HepG2 (cell line): ENCODE data around the gene ADRM1. TPM values are rescaled to one million over a fixed set of nuclear protein-coding genes. Genes with fewer than 3 reads are reported as not detected.

ENCODE experiments used
- AGO2 ChIP-seq: fragments of 200-400 bp; formaldehyde crosslinking; optimal IDR thresholded peaks from 2 replicates; pipeline ENCODE3; 2017; ENCODE audit warnings: mild to moderate bottlenecking, low read depth, low read length, moderate library complexity
- CEBPG ChIP-seq: IDR thresholded peaks from 2 replicates; pipeline ENCODE4 v1.6.1; 2016
- CHD2 ChIP-seq: IDR thresholded peaks from 2 replicates; pipeline ENCODE4 v1.6.1; 2011; ENCODE audit warnings: low read depth, low read length, improper control_type of control experiment
- CREM ChIP-seq, 2 experiments: sonication (generic) in 1 of 2; formaldehyde crosslinking in 1 of 2; IDR thresholded peaks; 2 replicates each; pipeline versions ENCODE4 v1.4.0 to v1.6.1; 2016 to 2020; ENCODE audit warnings: antibody characterized with exemption in 1 of 2, mild to moderate bottlenecking in 1 of 2, missing genetic modification reagents in 1 of 2
- EEA1 ChIP-seq: sonication (generic); formaldehyde crosslinking; IDR thresholded peaks from 2 replicates; pipeline ENCODE4 v1.5.1; 2020; ENCODE audit warnings: mild to moderate bottlenecking, missing genetic modification reagents, borderline replicate concordance
- ERF ChIP-seq: IDR thresholded peaks from 2 replicates; pipeline ENCODE4 v1.6.1; 2018; ENCODE audit warnings: missing biosample characterization, missing genetic modification reagents
- KLF11 ChIP-seq: IDR thresholded peaks from 2 replicates; pipeline ENCODE4 v1.6.1; 2016; ENCODE audit warnings: missing compliant biosample characterization
- PCBP2 ChIP-seq: fragments of 200-400 bp; formaldehyde crosslinking; optimal IDR thresholded peaks from 2 replicates; pipeline ENCODE3; 2018; ENCODE audit warnings: low read length, low read depth; ENCODE audit not compliant: poor library complexity, severe bottlenecking
- ZNF317 ChIP-seq: sonication (generic); formaldehyde crosslinking; IDR thresholded peaks from 2 replicates; pipeline ENCODE4 v1.5.0; 2020; ENCODE audit warnings: mild to moderate bottlenecking, missing genetic modification reagents
- ZNF350 ChIP-seq: sonication (generic); formaldehyde crosslinking; IDR thresholded peaks from 2 replicates; pipeline ENCODE4 v1.4.0; 2020; ENCODE audit warnings: mild to moderate bottlenecking, low read depth, missing genetic modification reagents, borderline replicate concordance
- ZNF530 ChIP-seq: sonication (generic); formaldehyde crosslinking; IDR thresholded peaks from 2 replicates; pipeline ENCODE4 v1.5.0; 2020; ENCODE audit warnings: low read depth, mild to moderate bottlenecking, missing genetic modification reagents
- polyA plus RNA-seq, 8 experiments: library from polyadenylated mRNA; depleted of rRNA in 3 of 8; stranded (reverse) in 7 of 8; unstranded in 1 of 8; fragments of >200 nt; fragmentation: Illumina TruSeq in 4 of 8; extraction: Trizol in 4 of 8; gene quantifications; 2 replicates each; pipeline versions ENCODE4 v1.2.1 to v1.2.3, GENCODE V29; 2011 to 2016; ENCODE audit warnings: low read depth in 4 of 8, missing spikeins in 1 of 8, mixed read lengths in 1 of 8; ENCODE audit not compliant: insufficient read depth in 1 of 8
- total RNA-seq, 5 experiments: library from RNA; depleted of rRNA; stranded (reverse); fragments of >200 nt; fragmentation: Illumina TruSeq; extraction: Trizol; gene quantifications; 2 replicates each; pipeline ENCODE4 v1.2.3, GENCODE V29; 2016; ENCODE audit warnings: low read depth in 1 of 5
- TF ChIP-seq, protein P1 (sequence below): sonication (generic); formaldehyde crosslinking; conservative IDR thresholded peaks from 2 replicates; pipeline ENCODE4 v1.8.0; 2022; ENCODE audit warnings: missing genetic modification reagents
- TF ChIP-seq, protein P2 (sequence below), 2 experiments: fragments of 450-650 bp in 1 of 2; sonication (generic) in 1 of 2; formaldehyde crosslinking in 1 of 2; IDR thresholded peaks; 2 replicates each; pipeline versions ENCODE4 v1.6.1 to v1.8.0; 2016 to 2022; ENCODE audit warnings: antibody characterized with exemption in 1 of 2, mild to moderate bottlenecking in 1 of 2, missing genetic modification reagents in 1 of 2
- TF ChIP-seq, protein P3 (sequence below): sonication (generic); formaldehyde crosslinking; IDR thresholded peaks from 2 replicates; pipeline ENCODE4 v1.8.0; 2022; ENCODE audit warnings: missing genetic modification reagents, mild to moderate bottlenecking, borderline replicate concordance
- TF ChIP-seq, protein P4 (sequence below): sonication (generic); formaldehyde crosslinking; IDR thresholded peaks from 2 replicates; pipeline ENCODE4 v1.5.1; 2020; ENCODE audit warnings: mild to moderate bottlenecking, moderate library complexity, missing genetic modification reagents

Gene ADRM1
- total and polyA plus RNA-seq, 2 of the 13 experiments (the other 11 are each of a cell fraction or from before 2014, with no cell fraction given) = 92.9 to 154 TPM

DNA sequence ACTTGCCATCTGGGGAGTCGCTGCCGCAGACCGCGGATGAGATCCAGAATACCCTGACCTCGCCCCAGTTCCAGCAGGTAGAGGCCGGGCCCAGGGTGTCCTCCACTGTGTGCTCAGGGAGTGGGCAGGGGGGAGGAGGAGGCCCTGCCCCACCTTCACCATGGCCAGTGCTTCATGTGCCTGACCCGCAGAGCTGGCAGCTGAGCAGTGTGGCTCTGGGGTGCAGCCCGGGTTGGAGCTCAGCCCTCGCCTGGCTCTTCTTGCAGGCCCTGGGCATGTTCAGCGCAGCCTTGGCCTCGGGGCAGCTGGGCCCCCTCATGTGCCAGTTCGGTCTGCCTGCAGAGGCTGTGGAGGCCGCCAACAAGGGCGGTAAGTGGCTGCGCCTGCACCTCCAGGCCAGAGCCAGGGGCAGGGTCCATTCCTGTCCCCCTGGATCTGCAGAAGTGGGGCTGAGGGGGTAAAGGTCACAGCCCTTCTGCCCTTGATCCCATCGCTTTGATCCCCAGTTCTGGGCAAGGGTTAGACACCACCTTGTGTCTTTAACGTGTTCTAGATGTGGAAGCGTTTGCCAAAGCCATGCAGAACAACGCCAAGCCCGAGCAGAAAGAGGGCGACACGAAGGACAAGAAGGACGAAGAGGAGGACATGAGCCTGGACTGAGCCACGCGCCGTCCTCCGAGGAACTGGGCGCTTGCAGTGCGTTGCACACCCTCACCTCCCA, 5.5 kb downstream of the ADRM1 start (continued):
- TF ChIP-seq PCBP2 (no peak), AGO2 (peak; percentile 93), ERF (CRISPR knock-in tag) (no peak), ZNF530 (no peak), EEA1 (CRISPR knock-in tag) (peak; percentile 40; the same call in 1 of the 2 replicates), CEBPG (CRISPR knock-in tag) (no peak), ZNF350 (CRISPR knock-in tag) (no peak), CHD2 (no peak), ZNF317 (CRISPR knock-in tag) (no peak), CREM (IDR thresholded peaks at IDR 0.05) (no peak), CREM (CRISPR knock-in tag; IDR thresholded peaks at IDR 0.05) (no peak), KLF11 (CRISPR knock-in tag) (no peak)
- TF ChIP-seq, protein P1, sequence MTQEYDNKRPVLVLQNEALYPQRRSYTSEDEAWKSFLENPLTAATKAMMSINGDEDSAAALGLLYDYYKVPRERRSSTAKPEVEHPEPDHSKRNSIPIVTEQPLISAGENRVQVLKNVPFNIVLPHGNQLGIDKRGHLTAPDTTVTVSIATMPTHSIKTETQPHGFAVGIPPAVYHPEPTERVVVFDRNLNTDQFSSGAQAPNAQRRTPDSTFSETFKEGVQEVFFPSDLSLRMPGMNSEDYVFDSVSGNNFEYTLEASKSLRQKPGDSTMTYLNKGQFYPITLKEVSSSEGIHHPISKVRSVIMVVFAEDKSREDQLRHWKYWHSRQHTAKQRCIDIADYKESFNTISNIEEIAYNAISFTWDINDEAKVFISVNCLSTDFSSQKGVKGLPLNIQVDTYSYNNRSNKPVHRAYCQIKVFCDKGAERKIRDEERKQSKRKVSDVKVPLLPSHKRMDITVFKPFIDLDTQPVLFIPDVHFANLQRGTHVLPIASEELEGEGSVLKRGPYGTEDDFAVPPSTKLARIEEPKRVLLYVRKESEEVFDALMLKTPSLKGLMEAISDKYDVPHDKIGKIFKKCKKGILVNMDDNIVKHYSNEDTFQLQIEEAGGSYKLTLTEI = no peak
- TF ChIP-seq, protein P2, sequence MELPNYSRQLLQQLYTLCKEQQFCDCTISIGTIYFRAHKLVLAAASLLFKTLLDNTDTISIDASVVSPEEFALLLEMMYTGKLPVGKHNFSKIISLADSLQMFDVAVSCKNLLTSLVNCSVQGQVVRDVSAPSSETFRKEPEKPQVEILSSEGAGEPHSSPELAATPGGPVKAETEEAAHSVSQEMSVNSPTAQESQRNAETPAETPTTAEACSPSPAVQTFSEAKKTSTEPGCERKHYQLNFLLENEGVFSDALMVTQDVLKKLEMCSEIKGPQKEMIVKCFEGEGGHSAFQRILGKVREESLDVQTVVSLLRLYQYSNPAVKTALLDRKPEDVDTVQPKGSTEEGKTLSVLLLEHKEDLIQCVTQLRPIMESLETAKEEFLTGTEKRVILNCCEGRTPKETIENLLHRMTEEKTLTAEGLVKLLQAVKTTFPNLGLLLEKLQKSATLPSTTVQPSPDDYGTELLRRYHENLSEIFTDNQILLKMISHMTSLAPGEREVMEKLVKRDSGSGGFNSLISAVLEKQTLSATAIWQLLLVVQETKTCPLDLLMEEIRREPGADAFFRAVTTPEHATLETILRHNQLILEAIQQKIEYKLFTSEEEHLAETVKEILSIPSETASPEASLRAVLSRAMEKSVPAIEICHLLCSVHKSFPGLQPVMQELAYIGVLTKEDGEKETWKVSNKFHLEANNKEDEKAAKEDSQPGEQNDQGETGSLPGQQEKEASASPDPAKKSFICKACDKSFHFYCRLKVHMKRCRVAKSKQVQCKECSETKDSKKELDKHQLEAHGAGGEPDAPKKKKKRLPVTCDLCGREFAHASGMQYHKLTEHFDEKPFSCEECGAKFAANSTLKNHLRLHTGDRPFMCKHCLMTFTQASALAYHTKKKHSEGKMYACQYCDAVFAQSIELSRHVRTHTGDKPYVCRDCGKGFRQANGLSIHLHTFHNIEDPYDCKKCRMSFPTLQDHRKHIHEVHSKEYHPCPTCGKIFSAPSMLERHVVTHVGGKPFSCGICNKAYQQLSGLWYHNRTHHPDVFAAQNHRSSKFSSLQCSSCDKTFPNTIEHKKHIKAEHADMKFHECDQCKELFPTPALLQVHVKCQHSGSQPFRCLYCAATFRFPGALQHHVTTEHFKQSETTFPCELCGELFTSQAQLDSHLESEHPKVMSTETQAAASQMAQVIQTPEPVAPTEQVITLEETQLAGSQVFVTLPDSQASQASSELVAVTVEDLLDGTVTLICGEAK (IDR thresholded peaks at IDR 0.05) = no peak
- TF ChIP-seq, protein P2 (CRISPR knock-in tag; IDR thresholded peaks at IDR 0.05) = no peak
- TF ChIP-seq, protein P3, sequence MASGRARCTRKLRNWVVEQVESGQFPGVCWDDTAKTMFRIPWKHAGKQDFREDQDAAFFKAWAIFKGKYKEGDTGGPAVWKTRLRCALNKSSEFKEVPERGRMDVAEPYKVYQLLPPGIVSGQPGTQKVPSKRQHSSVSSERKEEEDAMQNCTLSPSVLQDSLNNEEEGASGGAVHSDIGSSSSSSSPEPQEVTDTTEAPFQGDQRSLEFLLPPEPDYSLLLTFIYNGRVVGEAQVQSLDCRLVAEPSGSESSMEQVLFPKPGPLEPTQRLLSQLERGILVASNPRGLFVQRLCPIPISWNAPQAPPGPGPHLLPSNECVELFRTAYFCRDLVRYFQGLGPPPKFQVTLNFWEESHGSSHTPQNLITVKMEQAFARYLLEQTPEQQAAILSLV (CRISPR knock-in tag) = 0 out of 2 replicates have a peak, but pooled peaks have one; percentile 48
- TF ChIP-seq, protein P4, sequence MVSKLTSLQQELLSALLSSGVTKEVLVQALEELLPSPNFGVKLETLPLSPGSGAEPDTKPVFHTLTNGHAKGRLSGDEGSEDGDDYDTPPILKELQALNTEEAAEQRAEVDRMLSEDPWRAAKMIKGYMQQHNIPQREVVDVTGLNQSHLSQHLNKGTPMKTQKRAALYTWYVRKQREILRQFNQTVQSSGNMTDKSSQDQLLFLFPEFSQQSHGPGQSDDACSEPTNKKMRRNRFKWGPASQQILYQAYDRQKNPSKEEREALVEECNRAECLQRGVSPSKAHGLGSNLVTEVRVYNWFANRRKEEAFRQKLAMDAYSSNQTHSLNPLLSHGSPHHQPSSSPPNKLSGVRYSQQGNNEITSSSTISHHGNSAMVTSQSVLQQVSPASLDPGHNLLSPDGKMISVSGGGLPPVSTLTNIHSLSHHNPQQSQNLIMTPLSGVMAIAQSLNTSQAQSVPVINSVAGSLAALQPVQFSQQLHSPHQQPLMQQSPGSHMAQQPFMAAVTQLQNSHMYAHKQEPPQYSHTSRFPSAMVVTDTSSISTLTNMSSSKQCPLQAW (CRISPR knock-in tag) = no peak
